GM19455 (cell line): Measurements from ENCODE around the gene EVX2.

ENCODE experiments used
- ATAC-seq: cut with Tn5 transposase; IDR thresholded peaks from one replicate; pipeline ENCODE4 v1.9.1; 2021; ENCODE audit not compliant: unreplicated experiment

Gene EVX2

DNA sequence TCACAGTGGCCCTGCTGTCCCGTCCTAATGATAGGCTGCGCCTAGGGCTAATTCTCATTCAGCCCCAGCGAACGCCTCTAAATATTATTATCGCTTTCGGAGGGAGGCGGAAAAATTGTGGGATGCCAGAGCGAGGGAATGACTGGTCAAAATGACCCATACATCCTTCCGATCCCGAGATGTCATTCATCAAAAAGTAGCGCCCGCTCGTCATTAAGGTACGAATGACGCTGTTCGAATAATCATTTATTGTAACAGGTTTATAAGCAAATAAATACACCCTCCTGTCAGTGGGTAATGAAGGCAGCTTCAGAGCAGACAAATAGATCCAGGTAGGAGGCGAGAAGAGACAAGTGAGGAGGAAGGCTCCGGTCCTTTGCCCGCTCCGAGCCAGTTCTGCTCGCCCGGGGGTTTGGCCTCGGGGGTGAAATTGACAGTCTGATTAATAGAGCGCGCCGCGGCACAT is at the start of gene EVX2:
TSS of gene EVX2 (minus strand) at position 167 of the 466 bp plus-strand sequence. CDS start 186 bp downstream, outside the sequence.
- ATAC-seq, result no peak

DNA sequence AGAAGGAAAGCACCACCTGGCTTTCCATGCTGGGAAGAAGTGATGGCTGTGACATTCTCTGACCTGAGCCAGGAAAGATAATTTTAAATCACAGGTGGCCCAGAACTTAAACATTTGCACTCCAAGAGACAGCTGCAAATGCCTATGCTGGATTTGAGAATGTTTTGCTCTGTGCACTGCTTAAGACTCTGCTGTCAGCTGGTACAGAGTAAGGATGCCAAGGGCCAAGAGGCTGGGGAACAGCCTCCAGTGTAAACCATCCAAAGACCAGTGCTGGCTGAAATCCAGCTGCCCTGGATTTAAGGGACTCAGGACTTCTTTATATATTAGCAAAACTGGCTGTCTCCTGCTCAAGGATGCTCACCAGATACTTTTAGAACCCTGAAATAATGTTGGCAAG is 49.6 kb upstream of the EVX2 start:
- no peak for ATAC-seq

DNA sequence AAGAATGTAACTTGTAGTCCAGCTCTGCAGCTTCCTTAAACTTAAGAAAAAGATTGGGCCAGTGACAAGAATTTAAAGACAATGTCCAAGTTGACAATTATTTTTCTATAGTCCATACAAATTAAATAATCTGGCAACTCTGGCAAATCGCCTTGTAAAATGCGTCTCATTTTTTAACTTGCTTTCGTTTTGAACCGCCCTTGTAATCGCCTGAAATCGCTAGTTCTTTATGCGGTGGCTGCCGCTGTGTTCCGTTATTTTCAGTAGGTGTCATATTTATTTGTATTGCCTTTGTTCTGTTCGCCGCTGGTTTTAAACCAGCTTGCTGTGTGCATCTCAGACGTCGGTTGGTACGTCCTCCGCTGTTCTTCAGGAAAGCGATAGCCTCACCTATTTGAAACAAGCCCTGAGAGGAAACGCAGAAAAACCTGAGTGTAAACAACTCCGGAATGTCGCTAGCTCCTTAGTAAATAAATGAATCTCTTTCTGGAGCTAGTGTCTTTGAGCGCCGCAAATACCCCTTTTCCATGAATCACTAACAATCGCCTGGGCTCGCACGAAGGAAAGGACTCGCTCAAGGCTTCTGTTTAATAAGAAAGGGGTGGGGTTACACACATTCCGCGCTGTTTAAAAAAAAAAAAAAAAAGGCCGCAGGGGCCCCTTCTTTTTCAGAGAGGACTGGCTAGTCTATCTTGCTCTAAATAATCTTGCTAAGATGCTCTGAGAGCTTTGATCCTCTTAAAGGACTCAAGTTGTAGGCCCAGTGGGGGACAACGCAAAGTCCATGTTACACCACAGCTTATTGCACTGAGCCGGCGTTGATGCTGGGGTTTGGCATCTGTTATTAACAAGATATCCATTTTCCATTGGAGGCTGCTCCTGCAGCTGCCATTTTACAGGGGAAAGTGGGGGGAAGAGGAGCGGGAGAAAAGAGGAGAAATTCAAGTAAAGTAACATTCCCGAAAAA is 48.7 kb upstream of the EVX2 start:
- ATAC-seq, result no peak

DNA sequence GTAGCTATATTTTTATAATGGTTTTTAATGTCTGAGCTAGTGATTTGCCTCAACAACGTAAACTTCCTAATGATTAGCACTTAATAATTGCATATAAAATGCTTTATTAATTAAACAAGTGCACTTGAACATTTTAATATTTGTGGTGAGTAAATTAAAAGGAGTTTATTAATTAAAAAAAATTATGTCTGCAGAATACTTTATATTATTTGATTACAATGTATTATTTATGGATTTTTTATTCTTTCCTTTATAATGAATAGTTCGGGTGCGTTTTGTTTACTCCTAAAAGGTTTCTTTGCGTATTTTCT is 48.0 kb upstream of the EVX2 start:
- ATAC-seq, result no peak

DNA sequence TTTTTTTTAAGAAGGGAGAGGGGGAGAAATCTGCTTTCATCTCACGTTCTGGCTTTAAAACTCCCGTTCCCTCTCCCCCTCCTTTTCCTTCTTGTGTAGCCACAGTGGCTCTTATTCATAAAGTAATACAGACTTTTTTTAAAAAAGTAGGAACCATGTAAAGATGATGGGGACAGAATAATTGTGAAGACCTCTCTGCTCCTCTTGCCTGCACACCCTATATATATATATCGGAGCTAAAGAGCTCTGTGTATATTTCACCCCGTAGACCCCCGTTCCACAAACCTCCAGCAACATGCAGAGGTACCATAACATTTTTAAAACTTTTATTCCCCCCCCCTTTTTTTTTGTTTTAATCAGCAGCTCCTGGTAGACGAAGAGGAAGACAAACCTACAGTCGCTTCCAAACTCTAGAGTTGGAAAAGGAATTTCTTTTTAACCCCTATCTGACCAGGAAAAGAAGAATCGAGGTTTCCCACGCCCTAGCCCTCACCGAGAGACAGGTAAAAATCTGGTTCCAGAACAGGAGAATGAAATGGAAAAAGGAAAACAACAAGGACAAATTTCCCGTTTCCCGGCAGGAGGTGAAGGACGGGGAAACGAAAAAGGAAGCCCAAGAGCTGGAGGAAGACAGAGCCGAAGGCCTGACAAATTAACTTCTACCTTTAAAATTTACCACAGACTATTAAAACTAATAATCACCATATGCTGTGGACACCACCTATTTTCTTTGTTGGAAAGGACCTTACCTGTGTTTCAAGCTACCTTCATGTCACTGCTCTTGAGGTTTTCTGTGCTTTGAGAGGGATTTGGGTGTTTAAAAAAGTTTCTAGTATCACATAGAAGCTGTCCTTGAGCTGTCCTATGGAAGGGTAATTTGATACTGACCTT is 47.4 kb upstream of the EVX2 start:
- no peak for ATAC-seq

DNA sequence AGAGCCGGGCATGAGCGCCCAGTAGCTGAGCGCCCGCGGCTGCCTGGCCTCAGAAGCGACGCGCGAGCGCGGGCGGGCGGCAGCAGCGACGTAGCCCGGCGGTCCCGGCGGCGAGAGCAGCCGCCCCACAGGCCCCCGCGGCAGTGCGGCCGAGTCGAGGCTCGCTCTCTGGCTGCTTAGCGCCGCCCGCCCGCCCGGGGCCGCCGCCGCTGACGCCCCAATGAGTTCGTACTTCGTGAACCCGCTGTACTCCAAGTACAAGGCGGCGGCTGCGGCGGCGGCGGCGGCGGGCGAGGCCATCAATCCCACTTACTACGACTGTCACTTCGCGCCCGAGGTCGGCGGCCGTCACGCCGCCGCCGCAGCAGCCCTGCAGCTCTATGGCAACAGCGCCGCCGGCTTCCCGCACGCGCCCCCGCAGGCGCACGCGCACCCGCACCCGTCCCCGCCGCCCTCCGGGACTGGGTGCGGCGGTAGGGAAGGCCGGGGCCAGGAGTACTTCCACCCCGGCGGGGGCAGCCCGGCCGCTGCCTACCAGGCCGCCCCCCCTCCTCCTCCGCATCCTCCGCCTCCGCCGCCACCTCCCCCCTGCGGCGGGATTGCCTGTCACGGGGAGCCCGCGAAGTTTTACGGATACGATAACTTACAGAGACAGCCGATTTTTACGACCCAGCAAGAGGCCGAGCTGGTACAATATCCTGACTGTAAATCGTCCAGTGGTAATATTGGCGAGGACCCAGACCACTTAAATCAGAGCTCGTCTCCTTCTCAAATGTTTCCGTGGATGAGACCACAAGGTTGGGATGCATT is 46.6 kb upstream of the EVX2 start:
- ATAC-seq, result no peak

DNA sequence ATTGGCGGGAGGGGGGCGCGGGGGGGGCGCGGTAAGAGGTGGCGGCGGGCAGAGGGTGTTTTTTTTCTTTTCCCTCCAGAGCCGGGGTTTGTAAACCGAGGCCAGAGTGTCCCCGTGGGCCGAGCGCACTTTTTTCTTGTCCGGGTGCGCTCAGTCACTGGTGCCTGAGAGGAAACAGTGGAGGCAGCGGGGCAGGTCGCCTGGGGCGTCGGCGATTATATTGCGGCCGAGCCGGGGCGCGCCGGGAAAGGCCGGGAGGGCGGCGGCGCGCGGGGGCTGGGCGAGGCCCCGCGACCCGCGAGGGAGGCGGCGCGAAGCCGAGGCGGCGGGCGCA is 46.0 kb upstream of the EVX2 start:
- no peak for ATAC-seq

DNA sequence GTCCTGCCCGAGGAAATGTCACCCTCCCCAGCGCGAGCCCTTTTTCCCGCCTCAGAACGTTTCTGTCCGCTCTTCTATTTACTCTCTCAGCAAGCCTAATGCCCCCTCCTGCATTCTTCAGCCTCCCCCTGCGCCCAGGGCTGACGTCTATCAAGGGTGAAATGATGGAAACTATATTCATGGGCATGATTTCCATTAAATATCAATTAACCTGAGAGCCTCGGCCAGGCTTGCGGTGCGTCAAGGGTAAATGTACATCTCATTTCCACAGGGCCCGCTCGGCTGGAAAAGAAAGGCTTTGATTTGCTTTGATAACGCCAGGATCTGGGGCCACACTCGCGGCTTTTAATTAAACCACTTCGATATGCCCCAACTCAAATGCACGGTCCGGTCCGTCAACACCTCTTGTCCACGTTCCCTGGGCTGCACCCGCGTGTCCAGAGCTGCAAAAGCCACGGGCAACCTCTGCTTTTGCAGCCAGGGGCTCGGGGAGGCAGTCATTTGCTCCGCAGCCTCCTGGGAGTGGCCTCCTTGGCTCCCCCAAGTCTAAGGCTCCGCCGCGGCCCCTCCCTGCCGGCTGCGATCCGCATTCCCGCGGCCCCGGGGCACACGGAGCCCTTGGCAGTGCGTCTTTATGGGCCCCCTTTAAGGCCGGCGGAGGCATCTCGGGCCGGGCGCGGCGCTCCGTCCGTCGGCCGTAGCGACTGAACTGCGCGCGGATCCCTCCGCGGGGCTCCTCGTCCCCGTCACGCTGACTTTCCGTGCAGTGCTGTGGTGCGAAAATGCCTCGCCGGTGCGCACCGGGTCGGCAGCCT is 45.4 kb upstream of the EVX2 start, which contains the start of gene HOXD8:
TSS of gene HOXD8 (plus strand) at position 724 of the 815 bp plus-strand sequence. CDS start 662 bp downstream, outside the sequence.
- no peak for ATAC-seq

DNA sequence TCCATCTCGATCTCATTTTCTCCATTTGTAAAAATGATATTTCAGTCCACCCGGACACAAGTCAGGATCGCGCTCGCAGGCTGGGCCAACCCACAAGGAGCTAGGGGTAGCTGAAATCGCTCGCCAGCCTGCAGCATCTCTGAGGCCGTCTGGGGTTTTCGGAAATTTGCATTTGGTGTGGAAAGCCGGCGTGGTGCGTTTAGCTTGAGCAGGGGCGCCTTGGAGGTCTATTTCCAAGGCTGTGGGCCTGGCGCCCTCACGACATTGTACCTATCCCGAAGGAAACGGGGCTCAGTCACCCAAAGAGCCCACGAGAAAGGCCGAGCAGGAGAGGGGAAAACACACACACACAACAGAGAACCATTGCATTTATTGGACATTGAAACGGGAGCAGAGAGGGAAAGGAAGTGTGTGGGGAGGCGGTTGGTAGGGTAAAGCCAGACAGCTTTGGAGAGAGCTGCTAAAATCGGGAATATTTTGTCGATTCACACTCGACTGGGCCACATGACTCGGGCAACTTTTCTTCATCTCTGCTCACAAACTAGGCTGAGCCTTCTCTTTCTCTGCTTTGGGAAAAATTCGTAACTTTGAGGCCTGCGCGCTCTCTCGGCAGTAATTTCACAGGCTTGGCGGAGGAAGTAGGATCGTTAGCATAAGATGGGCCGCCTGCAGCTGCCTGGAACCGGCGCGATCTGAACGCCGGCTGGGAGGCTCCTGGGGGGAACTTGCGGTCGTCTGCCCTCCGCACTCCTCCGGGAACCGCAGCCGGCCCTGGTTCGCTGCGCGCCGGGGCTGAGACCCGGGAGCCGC is 44.6 kb upstream of the EVX2 start:
- no peak for ATAC-seq

DNA sequence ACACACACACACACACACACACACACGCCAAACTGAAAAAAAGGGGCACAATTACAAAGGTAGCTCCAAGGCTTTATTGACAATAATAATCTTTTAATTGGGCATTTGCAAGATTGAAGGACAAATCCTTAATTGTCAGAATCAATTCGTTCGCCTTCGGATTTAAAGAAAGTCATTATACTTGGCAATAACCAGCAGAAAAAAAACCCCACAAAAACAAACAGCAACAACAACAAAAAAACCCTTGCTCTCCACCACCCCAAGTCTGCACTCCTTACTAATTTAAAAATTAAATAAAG is 44.0 kb upstream of the EVX2 start:
- ATAC-seq, result no peak

DNA sequence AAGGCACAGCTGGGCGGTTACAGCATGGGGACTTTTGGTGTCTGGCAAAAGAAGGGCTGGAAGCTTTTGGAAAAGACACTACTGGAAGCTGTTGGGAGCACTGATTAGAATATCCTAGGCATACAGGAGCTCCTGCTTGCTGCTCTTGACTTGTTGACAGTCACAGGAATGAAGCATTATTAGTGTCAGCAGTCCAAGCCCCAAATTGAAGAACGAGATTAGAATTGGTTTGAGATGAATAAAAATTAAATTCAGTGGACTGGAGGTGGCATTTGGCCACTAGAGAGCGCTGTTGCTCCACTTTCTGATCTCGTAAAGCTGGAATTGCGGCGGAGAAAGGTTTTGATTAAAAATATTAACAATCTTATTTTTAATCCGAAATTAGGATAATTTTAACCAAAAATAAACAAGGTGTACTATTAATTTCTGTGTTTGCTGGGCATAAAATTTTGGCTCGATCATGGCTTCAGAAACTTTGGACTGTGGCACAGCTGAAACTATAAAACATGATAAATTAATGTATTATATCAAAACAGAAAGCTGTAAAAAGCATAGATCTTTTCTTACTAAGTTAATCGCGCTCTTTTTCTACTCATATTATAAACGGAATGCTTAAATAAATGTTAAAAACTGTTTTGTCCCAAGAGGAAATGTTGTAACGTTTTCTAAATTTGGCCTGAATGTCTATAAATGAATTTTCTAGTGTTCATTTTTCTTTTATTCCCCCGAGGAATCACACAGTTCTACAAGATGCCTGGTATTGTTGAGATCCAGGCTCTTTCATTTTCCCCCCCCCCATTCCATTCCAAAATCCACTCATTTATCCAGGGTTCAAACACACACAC is 43.4 kb upstream of the EVX2 start:
- no peak for ATAC-seq

DNA sequence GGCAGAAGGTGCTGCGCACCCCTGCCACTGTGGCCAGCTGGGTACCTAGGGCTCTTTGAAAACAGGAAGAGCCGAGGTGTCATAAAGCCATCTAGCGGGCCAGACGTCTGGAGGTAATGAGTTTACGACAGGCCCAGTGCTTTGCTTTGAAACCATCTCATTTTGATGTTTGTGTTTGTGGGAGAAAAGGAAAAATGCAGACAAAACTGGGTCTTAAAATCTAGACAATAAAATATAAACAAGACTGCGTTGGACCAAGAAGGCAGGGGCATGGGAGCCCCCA is 42.0 kb upstream of the EVX2 start:
- no peak for ATAC-seq

DNA sequence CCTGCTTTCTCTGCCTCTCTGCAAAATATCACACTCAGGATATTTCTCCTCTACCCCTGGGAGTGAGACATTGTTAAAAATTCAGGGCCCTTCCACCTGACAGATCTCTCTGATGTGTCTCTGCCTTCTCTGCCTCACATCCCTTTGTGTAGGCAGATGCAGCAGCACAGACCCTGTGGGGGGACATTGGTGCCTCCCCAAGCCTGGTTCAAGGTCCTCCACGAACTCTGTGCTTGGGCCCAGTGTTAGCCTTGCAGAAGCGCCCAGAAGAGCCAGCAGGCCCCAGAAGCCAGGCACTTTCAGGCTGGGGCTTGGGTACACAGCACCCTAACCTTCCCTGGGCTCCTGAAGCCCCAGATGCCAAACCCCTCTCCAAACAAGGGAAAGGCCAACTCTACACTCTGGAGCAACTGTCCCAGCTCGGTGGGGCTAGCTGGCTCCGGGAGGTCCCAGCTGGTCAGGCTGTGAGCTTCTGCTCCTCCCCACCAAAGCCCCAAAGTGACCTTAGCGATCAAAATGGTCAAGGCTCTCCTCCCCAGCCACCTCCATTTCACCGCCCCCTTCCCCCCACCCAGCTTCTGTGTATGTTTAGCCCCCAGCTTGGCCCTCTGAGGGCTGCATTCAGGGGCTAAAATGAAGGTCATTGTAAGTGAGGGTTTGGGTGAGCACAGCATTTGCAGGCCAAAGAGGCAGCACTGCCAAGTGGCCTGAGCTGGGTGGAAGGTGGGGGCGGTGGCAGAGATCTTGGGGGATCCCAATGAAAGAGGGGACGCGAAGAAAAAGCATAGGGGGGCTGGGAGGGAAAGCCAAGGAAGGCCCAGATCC is 41.4 kb upstream of the EVX2 start:
- no peak for ATAC-seq

DNA sequence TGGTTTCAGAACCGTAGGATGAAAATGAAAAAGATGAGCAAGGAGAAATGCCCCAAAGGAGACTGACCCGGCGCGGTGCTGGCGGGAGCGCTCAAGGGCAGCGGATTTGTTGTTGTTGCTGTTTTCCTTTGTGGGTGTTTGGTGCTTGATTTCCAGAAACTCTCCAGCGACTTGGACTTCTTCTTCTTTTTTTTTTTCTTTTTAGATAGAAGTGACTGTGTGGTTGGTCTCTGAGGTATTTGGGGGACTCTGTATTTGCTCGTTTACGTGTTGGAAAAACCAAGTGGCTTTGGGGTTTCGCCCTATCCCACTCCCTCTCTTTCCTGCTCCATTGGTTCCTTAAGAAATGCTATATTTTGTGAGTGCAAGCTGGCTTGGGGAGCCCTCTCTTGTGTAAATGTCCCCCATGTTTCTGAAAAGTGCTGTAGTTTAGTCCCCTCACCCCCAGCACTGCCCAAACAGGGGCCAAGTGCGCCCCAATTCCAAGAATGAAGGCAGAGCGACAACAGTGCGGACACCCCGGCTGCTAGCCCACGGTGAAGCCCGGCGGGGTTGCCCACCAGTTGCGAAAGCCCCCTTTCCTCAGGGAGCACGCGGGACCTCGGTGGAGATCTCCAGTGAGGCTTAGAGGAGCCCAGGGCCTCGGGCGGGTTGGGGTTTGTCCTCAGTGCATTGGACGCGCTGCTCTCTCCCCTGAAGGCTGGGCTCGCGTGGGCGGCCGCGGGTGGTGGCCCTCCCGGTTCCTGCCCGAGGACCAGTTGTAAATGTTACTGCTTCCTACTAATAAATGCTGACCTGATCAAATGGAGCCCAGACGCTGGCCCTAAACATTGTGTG is 40.6 kb upstream of the EVX2 start:
- no peak for ATAC-seq

DNA sequence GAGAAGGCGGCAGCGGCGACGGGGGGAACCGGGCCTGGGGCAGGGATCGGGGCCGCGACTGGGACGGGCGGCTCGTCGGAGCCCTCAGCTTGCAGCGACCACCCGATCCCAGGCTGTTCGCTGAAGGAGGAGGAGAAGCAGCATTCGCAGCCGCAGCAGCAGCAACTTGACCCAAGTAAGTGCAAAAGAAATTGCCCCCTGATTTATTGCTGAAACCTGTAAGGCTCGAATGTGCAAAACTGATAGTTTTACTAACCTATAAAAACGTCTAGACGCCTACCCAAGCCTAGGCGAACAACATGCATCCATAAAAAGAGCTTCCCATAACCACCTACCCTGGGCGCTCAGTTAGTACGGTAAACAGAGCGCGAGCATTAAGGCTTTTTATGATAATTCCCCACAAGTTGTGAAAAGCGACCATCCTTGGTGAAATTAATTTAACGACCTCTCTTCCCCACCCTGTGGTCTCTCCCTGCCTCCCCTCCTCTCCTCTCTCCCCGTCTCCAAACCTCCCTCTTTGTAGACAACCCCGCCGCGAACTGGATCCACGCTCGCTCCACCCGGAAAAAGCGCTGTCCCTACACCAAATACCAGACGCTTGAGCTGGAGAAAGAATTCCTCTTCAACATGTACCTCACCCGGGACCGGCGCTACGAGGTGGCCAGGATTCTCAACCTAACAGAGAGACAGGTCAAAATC is 39.8 kb upstream of the EVX2 start:
- ATAC-seq, result no peak

DNA sequence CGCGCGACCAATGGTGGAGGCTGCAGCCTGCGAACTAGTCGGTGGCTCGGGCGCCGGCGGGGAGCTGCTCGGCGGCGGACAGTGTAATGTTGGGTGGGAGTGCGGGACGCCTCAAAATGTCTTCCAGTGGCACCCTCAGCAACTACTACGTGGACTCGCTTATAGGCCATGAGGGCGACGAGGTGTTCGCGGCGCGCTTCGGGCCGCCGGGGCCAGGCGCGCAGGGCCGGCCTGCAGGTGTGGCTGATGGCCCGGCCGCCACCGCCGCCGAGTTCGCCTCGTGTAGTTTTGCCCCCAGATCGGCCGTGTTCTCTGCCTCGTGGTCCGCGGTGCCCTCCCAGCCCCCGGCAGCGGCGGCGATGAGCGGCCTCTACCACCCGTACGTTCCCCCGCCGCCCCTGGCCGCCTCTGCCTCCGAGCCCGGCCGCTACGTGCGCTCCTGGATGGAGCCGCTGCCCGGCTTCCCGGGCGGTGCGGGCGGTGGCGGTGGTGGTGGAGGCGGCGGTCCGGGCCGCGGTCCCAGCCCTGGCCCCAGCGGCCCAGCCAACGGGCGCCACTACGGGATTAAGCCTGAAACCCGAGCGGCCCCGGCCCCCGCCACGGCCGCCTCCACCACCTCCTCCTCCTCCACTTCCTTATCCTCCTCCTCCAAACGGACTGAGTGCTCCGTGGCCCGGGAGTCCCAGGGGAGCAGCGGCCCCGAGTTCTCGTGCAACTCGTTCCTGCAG is 39.1 kb upstream of the EVX2 start, which contains the start of gene HOXD9:
TSS of gene HOXD9 (plus strand) at position 37 of the 728 bp plus-strand sequence. CDS start at position 87, 50 bp downstream.
- no peak for ATAC-seq
